ENCODE measurements around the gene EFR3B. TPM values are rescaled to one million over a fixed set of nuclear protein-coding genes. Genes with fewer than 3 reads are reported as not detected.

The EFR3B gene
- total RNA-seq, 3 donors from 2014 or later (not counting 1 experiment from before 2014, with no cell fraction given), result 0.05 TPM; not detected in 2

DNA sequence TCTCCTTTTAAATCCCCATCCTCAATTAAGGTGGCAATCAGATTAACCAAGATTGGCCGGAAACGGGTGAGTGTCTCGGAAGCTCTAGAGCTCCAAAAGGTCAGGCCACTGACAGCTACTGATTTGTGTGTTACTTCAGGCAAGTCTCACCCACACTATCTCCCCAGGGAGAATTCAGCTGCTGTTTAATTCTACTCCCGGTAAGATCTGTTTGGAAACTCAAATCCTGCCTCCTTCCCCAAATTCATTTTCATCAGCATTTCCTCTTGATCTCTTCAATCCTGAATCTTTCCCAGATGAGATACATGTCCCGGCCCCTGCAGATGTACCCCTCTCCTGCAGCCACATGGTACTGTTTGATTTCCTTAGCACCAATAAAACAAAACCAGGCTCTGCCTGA is 34.9 kb downstream of the EFR3B start:
- no peaks in the 10 kb centered on the region for H3K4me1 ChIP-seq (ENCODE audit: control insufficient read depth, insufficient read depth, low read length)
- no peak overlapping the region for H3K27ac Mint-ChIP-seq
- no peak overlapping the region for H3K4me3 ChIP-seq (ENCODE audit: low read length)
- no peak for ATAC-seq
- H3K27me3 Mint-ChIP-seq (ENCODE audit: low read depth in 2 of 2), result peaks cover 27 to 45% of the 10 kb centered on the region in 2 donors
- no peaks in the 10 kb centered on the region for H3K9me3 Mint-ChIP-seq
- intact Hi-C loops (cut with micrococcal nuclease), result no loop called here
- WGBS (ENCODE audit: insufficient coverage), result 86% methylated on average over 5 of the region's 5 CpGs
- no peaks in the 10 kb centered on the region for H3K9me3 ChIP-seq (ENCODE audit: control insufficient read depth, insufficient read depth, low read length)
- no peak overlapping the region for H3K4me3 Mint-ChIP-seq
- H3K27me3 ChIP-seq (ENCODE audit: control insufficient read depth, insufficient read depth, low read length), result peaks cover 2% of the 10 kb centered on the region
- H3K36me3 ChIP-seq (ENCODE audit: control insufficient read depth, insufficient read depth, low read length), result no peaks in the 10 kb centered on the region
- H3K36me3 Mint-ChIP-seq, result no peaks in the 10 kb centered on the region
- H3K27ac ChIP-seq (ENCODE audit: low read length), result no peak overlapping the region
- DNase-seq, result no peak
- TF ChIP-seq CTCF (IDR thresholded peaks at IDR 0.05), result no peak
- H3K4me1 Mint-ChIP-seq, result no peaks in the 10 kb centered on the region

DNA sequence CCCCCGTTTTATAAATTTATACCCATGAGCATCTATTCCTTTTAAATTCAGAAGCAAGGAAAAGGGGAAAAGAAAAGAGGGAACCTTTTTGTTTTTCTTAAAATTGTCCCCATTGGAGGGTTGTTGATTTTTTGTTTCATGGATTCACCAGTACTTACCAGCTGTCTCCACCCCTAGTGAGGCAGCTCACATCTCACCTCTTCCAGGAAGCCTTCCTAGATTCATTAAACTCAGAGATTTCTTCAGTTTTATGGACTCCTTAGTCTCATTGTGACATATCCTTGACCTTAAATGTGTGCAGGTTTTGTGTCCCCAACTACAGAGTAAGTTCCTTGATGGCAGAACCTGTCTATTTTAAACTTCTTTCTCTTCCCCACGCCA is 35.9 kb downstream of the EFR3B start:
- Histone ChIP-seq H3K9me3 (ENCODE audit: control insufficient read depth, insufficient read depth, low read length) (no peaks in the 10 kb centered on the region), H3K27ac (ENCODE audit: low read length) (no peak overlapping the region), H3K4me3 (ENCODE audit: low read length) (no peak overlapping the region), H3K36me3 (ENCODE audit: control insufficient read depth, insufficient read depth, low read length) (no peaks in the 10 kb centered on the region), H3K4me1 (ENCODE audit: control insufficient read depth, insufficient read depth, low read length) (no peaks in the 10 kb centered on the region), H3K27me3 (ENCODE audit: control insufficient read depth, insufficient read depth, low read length) (peaks cover 2% of the 10 kb centered on the region)
- no peak for ATAC-seq
- no peak for DNase-seq
- H3K27ac Mint-ChIP-seq, result no peak overlapping the region
- intact Hi-C loops (cut with micrococcal nuclease), result no loop called here
- no peak overlapping the region for H3K4me3 Mint-ChIP-seq
- peaks cover 24 to 49% of the 10 kb centered on the region in 2 donors for H3K27me3 Mint-ChIP-seq (ENCODE audit: low read depth in 2 of 2)
- H3K9me3 Mint-ChIP-seq, result no peaks in the 10 kb centered on the region
- WGBS (ENCODE audit: insufficient coverage), result 79% methylated on average over 1 of the region's 2 CpGs
- TF ChIP-seq CTCF (IDR thresholded peaks at IDR 0.05), result no peak
- no peaks in the 10 kb centered on the region for H3K4me1 Mint-ChIP-seq
- H3K36me3 Mint-ChIP-seq, result no peaks in the 10 kb centered on the region

- Histone ChIP-seq H3K4me1 (ENCODE audit: control insufficient read depth, insufficient read depth, low read length) (no peaks in the 10 kb centered on the region), H3K27ac (ENCODE audit: low read length) (no peak overlapping the region), H3K4me3 (ENCODE audit: low read length) (no peak overlapping the region), H3K36me3 (ENCODE audit: control insufficient read depth, insufficient read depth, low read length) (no peaks in the 10 kb centered on the region), H3K27me3 (ENCODE audit: control insufficient read depth, insufficient read depth, low read length) (peaks cover 2% of the 10 kb centered on the region), H3K9me3 (ENCODE audit: control insufficient read depth, insufficient read depth, low read length) (no peaks in the 10 kb centered on the region)
- intact Hi-C loops (cut with micrococcal nuclease), result no loop called here
- no peak for DNase-seq
- Mint-ChIP-seq H3K9me3 (no peaks in the 10 kb centered on the region), H3K4me1 (no peaks in the 10 kb centered on the region), H3K36me3 (no peaks in the 10 kb centered on the region), H3K27ac (no peak overlapping the region), H3K4me3 (no peak overlapping the region), H3K27me3 (ENCODE audit: low read depth in 2 of 2) (peaks cover 24 to 51% of the 10 kb centered on the region in 2 donors)
- 81% methylated on average over 15 of the region's 16 CpGs for WGBS (ENCODE audit: insufficient coverage)
- TF ChIP-seq CTCF (IDR thresholded peaks at IDR 0.05), result no peak
- ATAC-seq, result no peak
Measured at GRCh38 chr2:25078170-25079049, 36.5 kb downstream of the EFR3B start.
